GM18526 (cell line): Measurements from ENCODE around the gene RNF11.

Experiments used
- POLR2A ChIP-seq: IDR thresholded peaks from 3 replicates; pipeline ENCODE4 v1.6.1; 2011; ENCODE audit not compliant: insufficient read length; ENCODE audit errors: extremely low read depth

The RNF11 gene

DNA sequence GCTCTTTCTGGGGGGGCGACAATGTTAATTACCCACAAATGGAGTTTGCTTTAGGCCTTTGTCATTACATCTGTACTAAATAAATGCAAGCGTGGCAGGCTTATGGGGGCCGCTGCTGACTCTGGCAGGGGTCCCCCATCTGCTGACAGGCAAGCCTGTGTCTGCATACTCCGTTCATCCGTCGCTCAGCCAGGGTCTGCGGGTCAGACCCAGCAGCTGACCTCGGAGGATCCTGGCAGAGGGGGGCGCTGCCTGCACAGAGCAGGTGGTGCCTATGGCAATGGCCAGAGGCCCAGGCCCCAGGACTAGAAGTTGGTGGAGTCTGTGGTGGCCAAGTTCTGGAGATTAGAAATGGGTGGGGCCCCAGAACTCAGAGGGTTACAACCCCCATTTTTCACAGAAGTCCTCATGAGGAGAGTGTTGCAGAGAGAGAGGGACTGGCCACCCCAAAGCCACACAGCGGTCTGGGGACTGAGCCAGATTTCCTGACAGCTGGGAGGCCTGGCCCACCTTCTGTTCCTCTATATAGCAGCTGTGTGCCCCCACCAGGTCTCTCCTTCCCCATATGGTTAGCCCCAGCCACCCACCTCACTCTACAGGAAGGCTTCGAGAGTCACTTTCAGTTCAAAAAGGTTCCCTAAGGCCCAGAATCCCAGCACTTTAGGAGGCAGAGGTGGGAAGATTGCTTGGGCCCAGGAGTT is 63.3 kb downstream of the RNF11 start:
- TF ChIP-seq POLR2A: no peak

DNA sequence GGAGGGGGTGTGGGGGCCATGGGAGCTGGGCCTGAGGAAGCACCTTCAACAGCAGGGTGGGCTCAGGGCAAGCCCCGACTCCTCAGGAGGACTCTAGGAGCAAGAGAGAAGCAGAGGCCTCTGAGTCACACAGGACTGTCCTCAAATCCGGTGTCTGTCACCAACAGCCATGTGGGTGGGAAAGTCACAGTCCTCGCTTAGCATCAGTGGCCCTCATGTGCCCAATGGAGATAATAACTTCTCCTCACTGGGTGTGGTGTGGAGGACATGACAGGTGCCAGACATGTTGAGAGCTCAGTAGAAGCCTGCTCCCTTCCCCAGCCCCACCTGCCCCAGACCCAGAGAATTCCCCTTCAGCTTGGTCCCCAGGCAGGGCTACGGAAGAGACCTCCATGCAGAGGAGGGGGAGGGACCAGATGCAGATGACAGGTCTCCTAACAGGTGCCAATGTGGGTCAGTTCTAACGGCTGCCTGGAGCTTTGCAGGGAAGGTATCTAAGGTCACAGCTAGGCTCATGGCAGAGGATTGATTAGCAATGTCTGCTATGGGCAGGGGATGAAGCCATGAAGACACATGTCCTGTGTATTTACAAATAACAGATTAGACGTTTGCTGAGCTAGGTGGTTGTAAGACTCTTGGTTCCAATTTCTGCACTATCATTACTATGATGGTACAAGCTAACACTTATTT is 64.1 kb downstream of the RNF11 start:
- no peak for TF ChIP-seq POLR2A

DNA sequence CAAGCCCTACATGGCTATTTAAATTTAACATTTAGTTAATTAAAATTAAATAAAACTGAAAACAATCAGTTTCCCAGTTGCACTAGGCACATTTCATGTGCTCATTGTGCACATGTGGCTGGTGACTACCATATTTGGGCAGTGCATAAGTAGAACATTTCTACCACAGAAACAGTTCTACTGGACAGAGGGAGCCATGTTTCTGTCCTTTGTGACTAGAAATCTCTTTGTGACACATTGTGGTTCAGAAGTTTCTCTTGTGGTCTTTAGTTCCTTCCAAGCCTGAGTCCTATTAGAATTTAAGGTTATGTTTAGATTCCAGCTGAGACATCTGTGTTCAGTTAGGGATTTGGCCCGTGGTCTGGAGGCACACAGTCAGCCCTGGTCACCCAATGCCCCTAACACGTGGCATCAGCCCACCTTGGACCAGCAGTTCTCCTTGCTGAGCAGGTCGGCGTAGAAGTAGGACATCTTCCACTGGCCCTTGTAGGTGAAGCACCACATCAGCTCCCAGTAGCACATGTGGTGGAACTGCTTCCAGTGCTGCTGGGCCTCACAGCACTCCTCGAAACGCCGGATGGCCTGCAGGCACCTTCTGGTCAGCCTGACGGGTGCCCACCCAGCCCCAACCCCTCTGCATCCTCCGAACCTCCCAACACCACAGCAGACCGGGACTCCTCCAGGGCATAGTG is 65.2 kb downstream of the RNF11 start:
- no peak for TF ChIP-seq POLR2A

DNA sequence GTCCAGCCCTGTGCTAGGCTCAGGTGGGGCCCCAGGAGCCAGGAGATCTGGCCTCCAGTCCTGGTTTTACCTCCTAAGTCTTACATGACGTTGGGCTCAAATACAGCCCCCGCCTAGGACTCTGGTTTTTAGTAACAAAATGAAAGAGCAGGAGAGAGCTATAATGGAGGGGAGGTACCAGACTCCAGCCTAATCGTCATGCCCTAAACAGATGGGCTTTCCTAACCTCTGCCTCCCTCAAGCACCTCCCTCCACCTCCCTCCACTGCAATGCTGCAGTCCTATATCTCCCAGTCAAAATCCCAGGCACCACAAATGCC is 65.7 kb downstream of the RNF11 start:
- TF ChIP-seq POLR2A: no peak

- no peak for TF ChIP-seq POLR2A
Measured at GRCh38 chr1:51302270-51302669, 66.2 kb downstream of the RNF11 start.

GRCh38 chr1:51302746-51303145 is 66.7 kb downstream of the RNF11 start:
- no peak for TF ChIP-seq POLR2A

- TF ChIP-seq POLR2A: no peak
Measured at GRCh38 chr1:51303315-51303714, 67.2 kb downstream of the RNF11 start.

DNA sequence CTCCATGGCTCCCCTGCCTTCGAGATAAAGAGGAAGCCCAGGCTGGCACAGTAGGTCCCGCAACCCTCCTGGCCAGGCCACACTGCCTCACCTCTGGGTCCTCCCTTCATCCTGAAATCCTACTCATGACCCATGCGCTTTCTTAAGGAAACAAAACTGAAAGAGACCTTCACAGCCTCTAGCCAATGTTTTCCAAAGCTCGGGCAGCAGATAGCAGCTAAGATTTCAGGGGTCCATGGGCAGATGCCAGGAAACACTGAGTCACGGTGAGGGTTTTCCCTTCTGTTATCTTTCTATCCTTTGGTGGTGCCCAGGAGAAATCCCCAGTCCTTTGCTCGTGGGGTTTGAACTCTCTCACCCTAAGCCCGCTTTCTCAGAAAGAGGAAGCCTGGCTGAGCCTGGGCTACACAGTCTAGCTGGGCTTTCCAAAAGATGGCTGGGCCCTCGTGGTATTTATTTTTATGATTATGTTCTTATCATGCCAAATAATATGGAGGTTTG is 67.7 kb downstream of the RNF11 start:
- TF ChIP-seq POLR2A: no peak

DNA sequence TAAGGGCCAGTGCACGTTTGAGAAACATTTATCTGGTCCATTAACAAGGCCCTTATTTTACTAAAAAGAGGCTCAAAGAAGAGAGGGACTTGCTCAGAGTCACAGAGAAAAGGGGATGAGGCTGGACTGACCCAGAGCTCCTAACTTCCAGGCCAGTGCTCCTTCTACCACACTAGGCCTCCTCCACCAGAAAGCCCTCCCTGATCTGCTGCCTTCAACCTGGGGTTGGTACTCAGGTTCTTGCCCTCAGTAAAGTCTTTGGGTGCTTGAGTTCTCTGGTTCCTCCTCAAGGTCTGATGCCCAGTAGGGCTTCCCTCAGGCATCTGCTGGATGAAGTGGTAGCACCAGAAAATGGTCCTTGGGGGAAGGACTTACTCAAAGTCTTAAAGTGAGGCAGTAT is 68.3 kb downstream of the RNF11 start:
- no peak for TF ChIP-seq POLR2A

- TF ChIP-seq POLR2A: no peak
Measured at GRCh38 chr1:51305371-51305823, 69.3 kb downstream of the RNF11 start.

DNA sequence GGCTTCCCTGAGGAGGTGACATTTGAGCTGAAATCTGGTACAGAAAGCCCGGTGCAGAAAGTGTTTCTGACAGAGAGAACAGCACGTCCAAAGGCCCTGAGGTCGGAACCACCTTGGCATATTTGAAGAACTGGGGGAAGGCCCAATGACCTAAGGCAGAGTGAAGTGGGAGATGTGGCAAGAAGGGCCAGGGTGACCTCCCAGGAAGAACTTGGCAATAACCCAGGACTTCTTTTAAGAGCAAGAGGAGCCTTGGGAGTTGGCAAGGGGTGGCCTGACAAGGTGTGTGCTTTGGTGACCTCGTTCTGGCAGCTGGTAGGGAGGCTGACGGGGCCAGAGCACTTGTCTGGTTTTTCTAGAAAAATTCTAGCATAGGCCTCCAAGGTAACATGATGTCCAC is 70.9 kb downstream of the RNF11 start:
- TF ChIP-seq POLR2A: no peak

GRCh38 chr1:51308636-51309035 is 72.6 kb downstream of the RNF11 start:
- TF ChIP-seq POLR2A: no peak

GRCh38 chr1:51309291-51309690 is 73.2 kb downstream of the RNF11 start:
- no peak for TF ChIP-seq POLR2A

DNA sequence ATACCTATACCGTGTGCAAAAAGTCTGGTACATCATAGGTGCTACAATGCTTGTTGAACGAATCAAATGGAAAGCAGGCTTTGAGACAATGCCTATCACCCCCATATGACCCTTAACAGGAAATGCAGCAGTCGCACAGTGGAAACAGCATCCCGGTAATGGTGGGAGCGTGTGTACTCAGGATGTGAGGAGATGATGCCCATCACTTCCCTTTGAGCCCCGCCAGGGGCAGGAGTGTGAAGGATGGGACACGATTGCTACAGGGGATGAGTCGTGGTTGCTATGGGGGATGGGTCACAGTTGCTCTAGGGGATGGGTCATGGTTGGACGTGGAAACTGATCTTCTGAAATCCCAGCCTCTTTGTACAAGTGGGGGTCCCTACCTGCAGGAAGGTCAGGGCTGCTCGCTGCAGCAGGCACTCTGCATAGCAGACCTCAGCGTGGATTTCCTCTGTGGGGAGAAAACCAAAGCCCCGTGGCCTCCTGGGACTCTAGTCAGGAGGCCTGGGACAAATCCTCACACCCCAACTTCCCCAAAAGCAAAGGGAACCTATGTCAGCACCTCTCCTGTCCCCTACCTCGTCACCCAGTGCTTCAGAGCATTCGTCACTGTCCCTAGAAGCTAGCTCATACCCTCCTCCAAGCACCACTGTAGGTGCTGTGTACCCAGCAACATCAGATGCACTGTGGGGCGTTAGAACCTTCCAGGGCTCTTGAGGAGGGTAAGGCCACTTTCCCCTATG is 75.0 kb downstream of the RNF11 start:
- TF ChIP-seq POLR2A: no peak

GRCh38 chr1:51311826-51312225 is 75.8 kb downstream of the RNF11 start:
- no peak for TF ChIP-seq POLR2A
